Measurements from ENCODE around the gene CACNB2. TPM values are rescaled to one million over a fixed set of nuclear protein-coding genes. Genes with fewer than 3 reads are reported as not detected.
A peak's percentile ranks its signal among the peaks of the same experiment; 100 is the strongest.

CACNB2 gene
- total RNA-seq, 1 donor from 2014 or later: 16.1 TPM

DNA sequence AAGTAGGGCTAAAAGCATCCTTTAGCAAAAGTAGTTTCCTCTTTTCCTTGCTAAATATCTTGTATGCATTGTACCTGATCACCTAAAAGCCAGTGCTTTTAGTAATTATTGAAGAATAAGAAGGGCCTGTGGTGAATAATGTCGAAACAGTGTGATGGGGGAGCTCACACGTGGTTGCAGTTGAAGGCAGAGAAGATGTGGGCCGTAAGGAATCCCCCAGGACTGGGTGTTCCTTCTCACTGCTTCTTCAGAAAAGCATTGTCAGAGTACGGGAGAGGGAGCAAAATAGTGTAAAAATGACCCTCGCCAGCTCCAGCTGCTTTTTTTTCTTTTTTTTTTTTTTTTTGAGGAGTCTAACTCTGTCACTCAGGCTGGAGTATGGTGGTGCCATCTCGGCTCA lies 310.1 kb downstream of the CACNB2 start:
- no peak for DNase-seq (ENCODE audit: low spot score)

DNA sequence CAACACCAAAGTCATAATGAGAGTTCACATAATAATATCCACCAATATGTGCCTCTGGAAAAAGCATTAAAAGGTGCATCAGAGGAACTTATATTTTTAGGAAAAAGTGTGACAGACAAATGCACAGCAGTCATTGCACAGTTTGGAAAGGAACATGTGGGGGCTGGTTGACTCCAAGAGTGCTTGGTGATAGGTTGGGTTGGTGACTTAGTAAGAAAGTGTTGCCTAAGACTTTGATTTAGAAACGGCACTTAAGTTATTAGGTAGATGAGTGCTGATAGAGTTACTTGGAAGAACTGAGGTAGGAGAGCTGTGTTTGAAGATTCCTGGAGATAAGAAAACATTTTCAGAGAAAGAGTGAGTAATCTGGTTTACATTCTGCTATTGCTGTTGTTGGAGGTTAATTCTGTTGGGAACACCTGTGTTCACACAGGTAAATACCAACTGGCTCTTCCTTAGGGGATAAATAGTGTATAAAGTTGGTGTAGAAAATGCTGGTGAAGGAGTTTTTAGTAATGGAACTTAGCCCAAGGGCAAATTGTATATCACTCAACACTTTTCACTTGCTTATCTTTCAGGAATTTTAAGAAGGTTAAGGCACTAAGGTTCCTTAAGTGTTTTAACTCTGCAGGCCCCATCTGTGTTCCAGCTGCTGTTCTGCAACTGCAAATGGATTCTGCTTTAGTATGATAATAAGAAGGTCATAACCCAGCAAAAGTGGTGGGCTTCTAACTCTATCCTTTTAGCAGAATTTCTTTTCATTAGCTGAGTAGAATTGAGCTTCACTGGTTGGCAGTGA lies 315.1 kb downstream of the CACNB2 start:
- DNase-seq (ENCODE audit: low spot score): peak; percentile 53

DNA sequence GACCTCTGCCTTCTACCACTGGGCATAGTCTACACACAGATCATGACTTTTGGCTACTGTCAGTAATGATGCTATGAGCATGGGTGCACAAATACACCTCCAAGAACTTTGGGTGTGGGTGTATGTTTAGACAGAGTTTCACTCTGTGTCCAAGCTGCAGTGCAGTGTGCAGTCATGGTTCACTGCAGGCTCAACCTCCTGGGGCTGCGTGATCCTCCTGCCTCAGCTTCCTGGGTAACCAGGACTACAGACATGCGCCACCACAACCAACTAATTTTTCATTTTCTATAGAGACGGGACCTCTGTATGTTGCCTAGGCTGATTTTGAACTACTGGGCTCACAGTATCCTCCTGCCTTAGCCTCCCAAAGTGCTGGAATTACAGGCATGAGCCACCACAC lies 316.8 kb downstream of the CACNB2 start:
- DNase-seq (ENCODE audit: low spot score): no peak

GRCh38 chr10:18460032-18460431 lies 319.8 kb downstream of the CACNB2 start:
- DNase-seq (ENCODE audit: low spot score): peak; percentile 44

GRCh38 chr10:18463673-18464211 lies 323.5 kb downstream of the CACNB2 start:
- DNase-seq (ENCODE audit: low spot score): no peak

GRCh38 chr10:18469125-18469524 lies 328.9 kb downstream of the CACNB2 start:
- no peak for DNase-seq (ENCODE audit: low spot score)

DNA sequence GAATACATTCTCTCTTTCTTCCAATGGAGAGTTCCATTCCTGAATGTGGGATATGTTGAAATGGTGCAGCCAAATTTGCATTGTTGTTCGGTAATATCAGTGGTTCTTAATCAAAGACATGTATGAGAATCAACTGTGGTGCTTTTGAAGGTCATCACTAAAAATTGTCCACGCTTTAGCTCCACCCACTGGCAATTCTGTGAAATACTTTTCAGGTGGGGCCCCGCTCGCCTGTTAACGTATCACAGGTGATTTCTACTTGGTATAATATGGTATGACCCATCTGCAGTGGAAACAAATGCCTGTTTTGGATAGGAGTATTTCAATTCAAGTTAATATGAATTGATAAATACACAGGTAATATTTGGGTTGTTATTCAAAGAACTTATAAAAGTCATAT lies 332.8 kb downstream of the CACNB2 start:
- DNase-seq (ENCODE audit: low spot score): no peak

- DNase-seq (ENCODE audit: low spot score): peak; percentile 87
Measured at GRCh38 chr10:18473424-18474117, 333.3 kb downstream of the CACNB2 start.

- no peak for DNase-seq (ENCODE audit: low spot score)
Measured at GRCh38 chr10:18474118-18474455, 333.9 kb downstream of the CACNB2 start.

DNA sequence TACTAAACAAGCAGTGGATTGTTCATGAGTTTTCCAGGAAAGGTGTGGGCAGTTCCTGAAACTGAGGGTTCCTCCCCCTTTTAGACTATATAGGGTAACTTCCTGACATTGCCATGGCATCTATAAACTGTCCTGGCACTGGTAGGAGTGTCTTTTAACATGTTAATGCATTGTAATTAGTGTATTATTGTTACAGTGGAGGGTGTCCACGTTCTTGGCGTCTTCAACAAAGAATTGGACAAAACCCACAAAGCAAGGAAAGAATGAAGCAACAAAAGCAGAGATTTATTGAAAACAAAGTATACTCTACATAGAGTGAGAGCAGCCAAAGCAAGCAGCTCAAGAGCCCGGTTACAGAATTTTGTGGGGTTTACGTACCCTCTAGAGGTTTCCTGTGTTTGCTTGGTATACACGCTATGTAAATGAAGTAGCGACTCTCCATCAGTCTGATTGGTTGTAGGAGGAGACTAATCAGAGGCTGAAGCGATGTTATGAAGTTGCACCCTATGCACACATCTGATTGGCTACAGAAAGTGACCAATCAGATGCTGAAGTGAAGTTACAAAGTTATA lies 335.9 kb downstream of the CACNB2 start:
- DNase-seq (ENCODE audit: low spot score): no peak

GRCh38 chr10:18478354-18478753 lies 338.1 kb downstream of the CACNB2 start:
- no peak for DNase-seq (ENCODE audit: low spot score)

GRCh38 chr10:18479502-18479901 lies 339.3 kb downstream of the CACNB2 start:
- DNase-seq (ENCODE audit: low spot score): no peak

DNA sequence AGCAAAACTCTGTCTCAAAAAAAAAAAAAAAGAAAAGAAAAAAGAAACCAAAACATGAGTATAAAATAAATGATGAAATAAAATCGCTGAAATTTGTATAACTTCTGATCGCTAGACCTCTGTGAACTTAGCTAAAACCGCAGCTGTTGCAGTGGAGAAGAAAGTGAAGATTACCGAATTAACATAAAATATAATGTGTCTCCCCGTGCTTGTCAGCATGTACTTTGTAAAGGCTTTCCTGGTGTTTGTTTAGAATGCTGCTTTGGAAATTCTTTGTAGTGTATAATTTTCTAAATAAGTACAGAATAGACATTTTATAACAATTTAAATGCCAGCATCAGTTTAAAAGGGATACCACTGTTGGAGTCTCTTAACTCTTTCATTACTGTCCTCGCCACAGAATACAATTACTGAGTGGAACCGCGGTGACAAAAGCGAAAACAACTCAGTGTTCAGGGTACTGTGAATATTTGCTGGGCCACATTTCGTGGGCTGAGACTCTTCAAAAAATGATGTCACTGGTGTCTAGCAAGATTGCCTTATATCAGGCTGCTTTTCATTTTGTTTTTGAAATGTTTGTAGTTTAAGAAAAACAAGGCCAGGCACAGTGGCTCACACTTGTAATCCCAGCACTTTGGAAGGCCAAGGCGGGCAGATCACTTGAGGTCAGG lies 343.4 kb downstream of the CACNB2 start:
- peak; percentile 31 for DNase-seq (ENCODE audit: low spot score)

DNA sequence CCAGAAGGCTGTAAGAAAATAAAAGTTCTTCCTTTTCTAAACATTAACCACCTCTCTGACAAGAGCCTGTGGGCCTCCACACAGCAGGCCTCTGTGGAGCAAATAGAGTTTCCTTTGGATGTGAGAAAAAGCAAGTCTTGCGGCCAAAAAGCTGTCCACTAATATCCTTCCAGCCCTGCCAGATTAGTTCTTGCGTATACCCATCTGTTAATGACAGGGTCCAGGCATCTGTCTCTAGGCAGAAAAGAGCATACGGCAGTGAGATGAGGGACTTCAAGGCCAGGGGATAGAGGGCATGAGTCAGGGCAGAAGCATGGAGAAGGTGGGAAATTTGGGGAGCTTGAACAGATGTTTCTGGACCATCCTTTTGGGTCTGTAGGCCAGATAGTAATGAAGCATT lies 346.2 kb downstream of the CACNB2 start:
- peak; percentile 94 for DNase-seq (ENCODE audit: low spot score)

DNA sequence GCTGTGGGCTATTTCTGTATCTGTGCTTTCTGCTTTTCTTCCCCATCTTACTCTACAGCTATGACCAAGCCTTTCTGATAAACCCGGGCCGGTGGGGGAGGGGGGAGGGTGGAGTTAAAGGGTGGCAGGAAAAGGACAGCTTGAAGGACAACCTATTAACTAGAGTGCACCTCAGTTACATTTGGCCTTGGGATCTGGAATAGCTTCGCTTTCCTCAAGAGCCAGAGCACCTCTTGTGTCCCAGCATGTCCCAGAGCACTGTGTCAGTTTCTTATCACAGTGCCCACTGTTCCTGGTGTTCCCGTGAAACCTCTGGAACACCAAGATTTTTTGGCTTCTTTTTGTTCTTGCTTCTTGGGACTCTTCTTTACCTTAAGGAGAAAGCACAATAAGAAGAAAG lies 350.5 kb downstream of the CACNB2 start:
- DNase-seq (ENCODE audit: low spot score): no peak

DNA sequence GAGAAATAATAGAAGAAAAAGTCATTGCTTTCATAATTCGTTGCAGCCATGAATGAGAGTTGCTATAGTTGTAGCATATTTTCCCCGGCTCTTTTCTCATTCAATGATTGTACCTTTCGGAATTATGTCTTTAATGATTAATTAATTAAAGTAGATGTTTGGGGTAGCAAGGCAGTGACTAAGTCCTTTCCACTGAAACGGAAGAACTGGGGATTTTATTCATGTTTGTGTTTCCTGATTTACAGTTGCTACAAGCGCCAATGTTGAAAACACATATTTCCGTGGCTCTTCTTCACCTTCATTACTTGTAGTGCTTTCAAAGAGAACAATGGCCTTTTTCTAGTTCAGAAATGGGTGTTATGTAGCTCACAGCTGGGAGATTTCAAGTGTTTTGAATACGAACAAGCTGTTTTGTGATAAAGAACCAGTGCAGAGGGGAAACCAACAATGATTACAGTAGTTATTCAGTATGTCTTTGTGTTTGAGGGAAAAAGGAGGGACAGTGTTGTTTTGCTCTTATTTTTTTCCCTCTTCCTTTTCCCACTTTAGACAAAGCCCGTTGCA lies 357.7 kb downstream of the CACNB2 start:
- no peak for DNase-seq (ENCODE audit: low spot score)

DNA sequence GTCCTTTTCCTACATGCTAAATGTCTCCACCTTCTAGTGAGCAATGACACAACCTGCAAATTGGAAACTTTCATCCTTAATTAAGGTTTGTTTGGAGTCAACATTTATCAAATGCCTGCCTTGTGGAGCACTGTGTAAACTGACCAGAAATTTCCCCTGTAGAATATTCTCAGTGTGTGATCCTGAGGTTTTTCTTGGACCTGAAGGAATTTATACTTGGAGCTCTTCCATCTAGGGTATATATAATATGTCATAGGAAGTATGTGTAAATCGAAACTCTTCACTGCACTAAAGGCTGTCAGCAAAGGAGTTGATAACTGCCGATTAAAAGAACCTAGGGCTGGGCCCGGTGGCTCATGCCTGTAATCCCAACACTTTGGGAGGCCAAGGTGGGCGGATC lies 358.8 kb downstream of the CACNB2 start:
- DNase-seq (ENCODE audit: low spot score): no peak

- DNase-seq (ENCODE audit: low spot score): no peak
Measured at GRCh38 chr10:18500576-18500975, 360.4 kb downstream of the CACNB2 start.

- peak; percentile 22 for DNase-seq (ENCODE audit: low spot score)
Measured at GRCh38 chr10:18501198-18501597, 361.0 kb downstream of the CACNB2 start.

DNA sequence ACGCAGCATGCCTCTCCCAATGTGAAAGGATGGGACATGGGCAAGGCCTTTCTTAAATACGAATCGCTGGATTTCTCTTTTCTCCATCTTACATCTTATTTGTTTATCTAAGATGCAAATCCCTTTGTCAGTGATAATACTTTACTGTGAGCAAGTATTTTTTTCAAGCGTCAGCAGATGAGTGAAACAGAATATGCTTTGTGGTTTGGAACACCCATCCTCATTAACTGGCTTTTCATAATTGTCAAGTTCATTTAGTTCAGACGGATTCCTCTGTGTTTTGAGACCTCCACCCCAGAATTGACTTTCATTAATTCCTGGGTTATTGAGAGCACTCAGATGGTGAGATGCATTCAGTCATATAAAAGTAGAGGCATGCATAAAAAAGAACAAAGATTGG lies 361.4 kb downstream of the CACNB2 start:
- DNase-seq (ENCODE audit: low spot score): no peak

GRCh38 chr10:18504161-18504560 lies 363.9 kb downstream of the CACNB2 start:
- DNase-seq (ENCODE audit: low spot score): no peak
